Measurements from ENCODE around the gene IRAK2. TPM values are rescaled to one million over a fixed set of nuclear protein-coding genes. Genes with fewer than 3 reads are reported as not detected.

The IRAK2 gene
- total RNA-seq, 1 donor from 2014 or later: 0.20 TPM

GRCh38 chr3:10177737-10178136 is 13.0 kb downstream of the IRAK2 start:
- Mint-ChIP-seq H3K27ac (ENCODE audit: unreplicated experiment) (no peak overlapping the region), H3K4me1 (ENCODE audit: low read depth, unreplicated experiment) (no peaks in the 10 kb centered on the region), H3K4me3 (ENCODE audit: unreplicated experiment) (no peak overlapping the region), H3K27me3 (ENCODE audit: unreplicated experiment) (peaks cover 3% of the 10 kb centered on the region), H3K36me3 (ENCODE audit: unreplicated experiment) (no peaks in the 10 kb centered on the region), H3K9me3 (ENCODE audit: unreplicated experiment) (no peaks in the 10 kb centered on the region)
- TF ChIP-seq CTCF (IDR thresholded peaks at IDR 0.05; ENCODE audit: partially characterized antibody, unreplicated experiment): no peak
- no peak for DNase-seq

- Mint-ChIP-seq H3K36me3 (ENCODE audit: unreplicated experiment) (no peaks in the 10 kb centered on the region), H3K9me3 (ENCODE audit: unreplicated experiment) (no peaks in the 10 kb centered on the region), H3K27me3 (ENCODE audit: unreplicated experiment) (peaks cover 2% of the 10 kb centered on the region), H3K4me1 (ENCODE audit: low read depth, unreplicated experiment) (no peaks in the 10 kb centered on the region), H3K4me3 (ENCODE audit: unreplicated experiment) (no peak overlapping the region), H3K27ac (ENCODE audit: unreplicated experiment) (no peak overlapping the region)
- no peak for DNase-seq
- TF ChIP-seq CTCF (IDR thresholded peaks at IDR 0.05; ENCODE audit: partially characterized antibody, unreplicated experiment): no peak
Observed at GRCh38 chr3:10178892-10179291, 14.2 kb downstream of the IRAK2 start.

- no peaks in the 10 kb centered on the region for H3K4me1 Mint-ChIP-seq (ENCODE audit: low read depth, unreplicated experiment)
- H3K9me3 Mint-ChIP-seq (ENCODE audit: unreplicated experiment): no peaks in the 10 kb centered on the region
- no peak for TF ChIP-seq CTCF (IDR thresholded peaks at IDR 0.05; ENCODE audit: partially characterized antibody, unreplicated experiment)
- H3K4me3 Mint-ChIP-seq (ENCODE audit: unreplicated experiment): no peak overlapping the region
- DNase-seq: no peak
- peaks cover 2% of the 10 kb centered on the region for H3K27me3 Mint-ChIP-seq (ENCODE audit: unreplicated experiment)
- no peaks in the 10 kb centered on the region for H3K36me3 Mint-ChIP-seq (ENCODE audit: unreplicated experiment)
- H3K27ac Mint-ChIP-seq (ENCODE audit: unreplicated experiment): no peak overlapping the region
Observed at GRCh38 chr3:10180289-10180688, 15.6 kb downstream of the IRAK2 start.

- peaks cover 2% of the 10 kb centered on the region for H3K27me3 Mint-ChIP-seq (ENCODE audit: unreplicated experiment)
- H3K36me3 Mint-ChIP-seq (ENCODE audit: unreplicated experiment): no peaks in the 10 kb centered on the region
- H3K4me1 Mint-ChIP-seq (ENCODE audit: low read depth, unreplicated experiment): no peaks in the 10 kb centered on the region
- H3K4me3 Mint-ChIP-seq (ENCODE audit: unreplicated experiment): no peak overlapping the region
- H3K9me3 Mint-ChIP-seq (ENCODE audit: unreplicated experiment): no peaks in the 10 kb centered on the region
- TF ChIP-seq CTCF (IDR thresholded peaks at IDR 0.05; ENCODE audit: partially characterized antibody, unreplicated experiment): no peak
- DNase-seq: no peak
- H3K27ac Mint-ChIP-seq (ENCODE audit: unreplicated experiment): no peak overlapping the region
Observed at GRCh38 chr3:10180738-10181295, 16.1 kb downstream of the IRAK2 start.

GRCh38 chr3:10182950-10183349 is 18.2 kb downstream of the IRAK2 start:
- Mint-ChIP-seq H3K9me3 (ENCODE audit: unreplicated experiment) (no peaks in the 10 kb centered on the region), H3K4me3 (ENCODE audit: unreplicated experiment) (no peak overlapping the region), H3K36me3 (ENCODE audit: unreplicated experiment) (no peaks in the 10 kb centered on the region), H3K4me1 (ENCODE audit: low read depth, unreplicated experiment) (no peaks in the 10 kb centered on the region), H3K27ac (ENCODE audit: unreplicated experiment) (no peak overlapping the region), H3K27me3 (ENCODE audit: unreplicated experiment) (peaks cover 2% of the 10 kb centered on the region)
- no peak for DNase-seq
- TF ChIP-seq CTCF (IDR thresholded peaks at IDR 0.05; ENCODE audit: partially characterized antibody, unreplicated experiment): no peak

All from glutamatergic neuron (in vitro differentiated cells).